H9 (cell line): ENCODE data around the gene HSD17B13. TPM values are rescaled to one million over a fixed set of nuclear protein-coding genes. Genes with fewer than 3 reads are reported as not detected.

ENCODE experiments used
- DNase-seq: peaks from one replicate; pipeline ENCODE4 v3.0.0-alpha.2; 2017
- H2AFZ ChIP-seq: one replicate; pipeline ENCODE4 v1.6.1; 2013; ENCODE audit warnings: mild to moderate bottlenecking, low read length, control low read depth, moderate library complexity
- H2AK5ac ChIP-seq: 2 replicates; pipeline ENCODE4 v1.6.1; 2013; ENCODE audit warnings: low read length, control low read depth, mixed read lengths; ENCODE audit not compliant: insufficient read length
- H2BK120ac ChIP-seq: one replicate; pipeline ENCODE4 v1.6.1; 2013; ENCODE audit warnings: low read depth, mild to moderate bottlenecking, low read length, control low read depth, inconsistent platforms; ENCODE audit not compliant: poor library complexity, severe bottlenecking
- H2BK12ac ChIP-seq: 2 replicates; pipeline ENCODE4 v1.6.1; 2013; ENCODE audit warnings: low read length, control low read depth, mixed read lengths, low read depth; ENCODE audit not compliant: insufficient read length
- H2BK15ac ChIP-seq: 2 replicates; pipeline ENCODE4 v1.6.1; 2013; ENCODE audit warnings: low read depth, low read length, control low read depth
- H2BK20ac ChIP-seq: one replicate; pipeline ENCODE4 v1.6.1; 2013; ENCODE audit warnings: low read depth, mild to moderate bottlenecking, low read length, control low read depth, inconsistent platforms; ENCODE audit not compliant: poor library complexity, severe bottlenecking
- H2BK5ac ChIP-seq: 2 replicates; pipeline ENCODE4 v1.6.1; 2013; ENCODE audit warnings: low read length, control low read depth, mixed read lengths; ENCODE audit not compliant: insufficient read length
- H3K14ac ChIP-seq: 2 replicates; pipeline ENCODE4 v1.6.1; 2013; ENCODE audit warnings: low read length, control low read depth; ENCODE audit not compliant: insufficient read depth
- H3K18ac ChIP-seq: 2 replicates; pipeline ENCODE4 v1.6.1; 2013; ENCODE audit warnings: low read depth, mild to moderate bottlenecking, mixed read lengths, low read length, control low read depth; ENCODE audit not compliant: insufficient read length
- H3K23ac ChIP-seq: 2 replicates; pipeline ENCODE4 v1.6.1; 2013; ENCODE audit warnings: low read length, control low read depth, mixed read lengths, low read depth; ENCODE audit not compliant: insufficient read length
- H3K23me2 ChIP-seq: 2 replicates; pipeline ENCODE4 v1.6.1; 2013; ENCODE audit warnings: low read depth, mild to moderate bottlenecking, mixed read lengths, low read length, control low read depth; ENCODE audit not compliant: insufficient read length, poor library complexity, severe bottlenecking
- H3K27ac ChIP-seq: 2 replicates; pipeline ENCODE4 v1.5.1; 2013; ENCODE audit warnings: low read length, control low read depth, mixed read lengths, low read depth; ENCODE audit not compliant: insufficient read length
- H3K27me3 ChIP-seq: 2 replicates; pipeline ENCODE4 v1.6.1; 2013; ENCODE audit warnings: low read length, control low read depth, inconsistent platforms; ENCODE audit not compliant: insufficient read depth
- H3K4ac ChIP-seq: 2 replicates; pipeline ENCODE4 v1.6.1; 2013; ENCODE audit warnings: low read depth, mild to moderate bottlenecking, control low read depth, inconsistent platforms, low read length, moderate library complexity
- H3K4me1 ChIP-seq: 2 replicates; pipeline ENCODE4 v1.6.1; 2013; ENCODE audit warnings: low read length, control low read depth, inconsistent platforms; ENCODE audit not compliant: insufficient read depth
- H3K4me2 ChIP-seq: 2 replicates; pipeline ENCODE4 v1.6.1; 2013; ENCODE audit warnings: low read length, control low read depth, mixed read lengths; ENCODE audit not compliant: insufficient read length, insufficient read depth
- H3K56ac ChIP-seq: 2 replicates; pipeline ENCODE4 v1.6.1; 2013; ENCODE audit warnings: low read depth, mild to moderate bottlenecking, mixed read lengths, low read length, control low read depth; ENCODE audit not compliant: insufficient read length
- H3K79me1 ChIP-seq: 2 replicates; pipeline ENCODE4 v1.6.1; 2013; ENCODE audit warnings: low read depth, mild to moderate bottlenecking, moderate library complexity, low read length, control low read depth, inconsistent platforms; ENCODE audit not compliant: insufficient read depth, poor library complexity, severe bottlenecking
- H3K79me2 ChIP-seq: 2 replicates; pipeline ENCODE4 v1.6.1; 2013; ENCODE audit warnings: low read length, control low read depth, inconsistent platforms; ENCODE audit not compliant: insufficient read depth
- H3K9ac ChIP-seq: 2 replicates; pipeline ENCODE4 v1.6.1; 2013; ENCODE audit warnings: low read length, control low read depth, mixed read lengths; ENCODE audit not compliant: insufficient read length; ENCODE audit errors: extremely low read depth
- H3K9me3 ChIP-seq: one replicate; pipeline ENCODE4 v1.6.1; 2013; ENCODE audit warnings: low read depth, low read length, inconsistent platforms; ENCODE audit not compliant: control insufficient read depth
- H3T11ph ChIP-seq: one replicate; pipeline ENCODE4 v1.6.1; 2013; ENCODE audit warnings: mild to moderate bottlenecking, low read length, control low read depth, inconsistent platforms
- H4K20me1 ChIP-seq: one replicate; pipeline ENCODE4 v1.6.1; 2013; ENCODE audit not compliant: control insufficient read depth, insufficient read length, insufficient read depth
- H4K5ac ChIP-seq: 2 replicates; pipeline ENCODE4 v1.6.1; 2013; ENCODE audit warnings: low read depth, mild to moderate bottlenecking, mixed read lengths, low read length, control low read depth; ENCODE audit not compliant: insufficient read length
- H4K8ac ChIP-seq: replicated peaks from 2 replicates; pipeline ENCODE4 v1.6.1; 2013; ENCODE audit warnings: low read length, control low read depth, mixed read lengths, low read depth; ENCODE audit not compliant: insufficient read length
- H4K91ac ChIP-seq: 2 replicates; pipeline ENCODE4 v1.6.1; 2013; ENCODE audit warnings: low read depth, mild to moderate bottlenecking, moderate library complexity, mixed read lengths, low read length, control low read depth; ENCODE audit not compliant: insufficient read length
- H3K27ac Mint-ChIP-seq, 3 experiments: 2 replicates in 2 of 3; 3 replicates in 1 of 3; pipeline ENCODE4 v1.8.0; 2020 to 2021; ENCODE audit warnings: mixed read lengths in 3 of 3, mild to moderate bottlenecking in 1 of 3, moderate library complexity in 1 of 3
- H3K27me3 Mint-ChIP-seq: 2 replicates; pipeline ENCODE4 v1.8.0; 2021; ENCODE audit warnings: low read depth, mild to moderate bottlenecking, moderate library complexity, mixed read lengths
- H3K36me3 Mint-ChIP-seq, 3 experiments: 2 replicates in 2 of 3; 3 replicates in 1 of 3; pipeline ENCODE4 v1.8.0; 2020 to 2021; ENCODE audit warnings: low read depth in 3 of 3, mixed read lengths in 3 of 3; ENCODE audit not compliant: insufficient read depth in 1 of 3
- H3K4me1 Mint-ChIP-seq, 2 experiments: 2 replicates each; pipeline ENCODE4 v1.8.0; 2020; ENCODE audit warnings: mixed read lengths in 2 of 2
- H3K4me3 Mint-ChIP-seq, 2 experiments: 2 replicates in 1 of 2; 3 replicates in 1 of 2; pipeline ENCODE4 v1.8.0; 2020 to 2021; ENCODE audit warnings: mild to moderate bottlenecking in 2 of 2, mixed read lengths in 2 of 2, moderate library complexity in 1 of 2
- H3K9me3 Mint-ChIP-seq, 2 experiments: 2 replicates in 1 of 2; 3 replicates in 1 of 2; pipeline ENCODE4 v1.8.0; 2020; ENCODE audit warnings: mild to moderate bottlenecking in 2 of 2, mixed read lengths in 2 of 2, moderate library complexity in 1 of 2
- CTCF ChIP-seq: fragments of 200-600 bp; sonication (generic); conservative IDR thresholded peaks from 3 replicates; pipeline ENCODE4 v1.8.0; 2021; ENCODE audit warnings: antibody characterized with exemption, mild to moderate bottlenecking
- whole genome bisulfite sequencing: extraction: QIAGEN DNeasy Blood & Tissue Kit; methylation state at CpG from one replicate; pipeline ENCODE4 v1.1.7; 2013; ENCODE audit warnings: missing lambda C conversion rate, low lambda C conversion rate, mixed read lengths; ENCODE audit not compliant: insufficient read length; ENCODE audit errors: extremely low coverage; 5-methylcytosine and 5-hydroxymethylcytosine counted together
- total RNA-seq: library from RNA; stranded (reverse); gene quantifications from 2 replicates; pipeline ENCODE4 v1.2.1, GENCODE V29; 2021

The HSD17B13 gene
- total RNA-seq, 1 experiment from 2014 or later, result not detected

GRCh38 chr4:87275311-87275710 is 47.4 kb downstream of the HSD17B13 start:
- WGBS, result no CpG with 5 or more reads among the region's 2 CpGs
- H3K36me3 Mint-ChIP-seq, result no peaks in the 10 kb centered on the region
- H3K4me3 Mint-ChIP-seq, result no peak overlapping the region

More at GRCh38 chr4:87275311-87275710, 47.4 kb downstream of the HSD17B13 start:
- H2AFZ ChIP-seq, result no peak overlapping the region
- H3K4ac ChIP-seq, result no peak overlapping the region
- H3K4me1 ChIP-seq, result no peaks in the 10 kb centered on the region
- no peaks in the 10 kb centered on the region for H3K79me1 ChIP-seq
- no peaks in the 10 kb centered on the region for H3K79me2 ChIP-seq
- H2BK5ac ChIP-seq, result no peak overlapping the region
- H3K27ac ChIP-seq, result no peak overlapping the region
- Mint-ChIP-seq H3K9me3 (no peaks in the 10 kb centered on the region), H3K27me3 (no peaks in the 10 kb centered on the region), H3K4me1 (peaks cover 3 to 8% of the 10 kb centered on the region in 2 experiments; a peak in 3 of 4 replicates), H3K27ac (no peak overlapping the region)
- no peak overlapping the region for H2AK5ac ChIP-seq
- no peak overlapping the region for H4K5ac ChIP-seq
- H3K56ac ChIP-seq, result no peak overlapping the region
- H3K14ac ChIP-seq, result no peak overlapping the region
- DNase-seq, result no peak
- no peak overlapping the region for H3T11ph ChIP-seq
- H3K23me2 ChIP-seq, result no peaks in the 10 kb centered on the region
- no peak overlapping the region for H2BK120ac ChIP-seq
- no peak for TF ChIP-seq CTCF
- H2BK12ac ChIP-seq, result no peak overlapping the region
- H4K91ac ChIP-seq, result no peak overlapping the region
- H2BK15ac ChIP-seq, result no peak overlapping the region
- no peaks in the 10 kb centered on the region for H4K20me1 ChIP-seq
- no peak overlapping the region for H3K18ac ChIP-seq
- H3K23ac ChIP-seq, result no peak overlapping the region
- H3K9me3 ChIP-seq, result no peaks in the 10 kb centered on the region
- no peak overlapping the region for H3K9ac ChIP-seq
- no peak overlapping the region for H3K4me2 ChIP-seq
- H2BK20ac ChIP-seq, result no peak overlapping the region
- H3K27me3 ChIP-seq, result no peaks in the 10 kb centered on the region
- no peak overlapping the region for H4K8ac ChIP-seq
